HepG2 (cell line): ENCODE data around the gene MFSD11. TPM values are rescaled to one million over a fixed set of nuclear protein-coding genes. Genes with fewer than 3 reads are reported as not detected.

Source experiments
- DBP ChIP-seq: sonication (generic); formaldehyde crosslinking; IDR thresholded peaks from 2 replicates; pipeline ENCODE4 v1.4.0; 2020; ENCODE audit warnings: missing genetic modification reagents; ENCODE audit errors: not compliant biosample characterization
- ERF ChIP-seq: IDR thresholded peaks from 2 replicates; pipeline ENCODE4 v1.6.1; 2018; ENCODE audit warnings: missing biosample characterization, missing genetic modification reagents
- GPN1 ChIP-seq: sonication (generic); formaldehyde crosslinking; IDR thresholded peaks from 2 replicates; pipeline ENCODE4 v1.5.1; 2020; ENCODE audit warnings: missing genetic modification reagents, borderline replicate concordance
- NR2F6 ChIP-seq, 2 experiments: IDR thresholded peaks; 2 replicates each; pipeline ENCODE4 v1.6.1; 2016; ENCODE audit warnings: antibody characterized with exemption in 1 of 2, mild to moderate bottlenecking in 1 of 2
- PAX8 ChIP-seq: sonication (generic); formaldehyde crosslinking; IDR thresholded peaks from 2 replicates; pipeline ENCODE4 v1.8.0; 2022; ENCODE audit warnings: mild to moderate bottlenecking, missing genetic modification reagents, borderline replicate concordance
- RNF219 ChIP-seq: sonication (generic); formaldehyde crosslinking; IDR thresholded peaks from 2 replicates; pipeline ENCODE4 v1.5.0; 2020; ENCODE audit warnings: mild to moderate bottlenecking, missing genetic modification reagents
- ZBTB34 ChIP-seq: sonication (generic); formaldehyde crosslinking; IDR thresholded peaks from 2 replicates; pipeline ENCODE4 v1.8.0; 2022; ENCODE audit warnings: mild to moderate bottlenecking, missing genetic modification reagents
- ZBTB40 ChIP-seq, 2 experiments: fragments of 450-650 bp in 1 of 2; sonication (generic) in 1 of 2; formaldehyde crosslinking in 1 of 2; IDR thresholded peaks; 2 replicates each; pipeline versions ENCODE4 v1.6.1 to v1.8.0; 2016 to 2022; ENCODE audit warnings: antibody characterized with exemption in 1 of 2, mild to moderate bottlenecking in 1 of 2, missing genetic modification reagents in 1 of 2
- ZBTB7B ChIP-seq: sonication (generic); formaldehyde crosslinking; IDR thresholded peaks from 2 replicates; pipeline ENCODE4 v1.4.0; 2020; ENCODE audit warnings: missing genetic modification reagents
- ZBTB8A ChIP-seq: sonication (generic); formaldehyde crosslinking; IDR thresholded peaks from 2 replicates; pipeline ENCODE4 v1.4.0; 2020; ENCODE audit warnings: mild to moderate bottlenecking, low read depth, missing genetic modification reagents, borderline replicate concordance
- ZNF616 ChIP-seq: sonication (generic); formaldehyde crosslinking; IDR thresholded peaks from 2 replicates; pipeline ENCODE4 v1.5.0; 2020; ENCODE audit warnings: low read depth, mild to moderate bottlenecking, missing genetic modification reagents
- ZNF883 ChIP-seq: sonication (generic); formaldehyde crosslinking; IDR thresholded peaks from 2 replicates; pipeline ENCODE4 v1.5.1; 2020; ENCODE audit warnings: mild to moderate bottlenecking, missing genetic modification reagents; ENCODE audit errors: not compliant biosample characterization
- ZNF891 ChIP-seq: sonication (generic); formaldehyde crosslinking; IDR thresholded peaks from 2 replicates; pipeline ENCODE4 v1.5.0; 2020; ENCODE audit warnings: mild to moderate bottlenecking, missing genetic modification reagents
- polyA plus RNA-seq, 8 experiments: library from polyadenylated mRNA; depleted of rRNA in 3 of 8; stranded (reverse) in 7 of 8; unstranded in 1 of 8; fragments of >200 nt; fragmentation: Illumina TruSeq in 4 of 8; extraction: Trizol in 4 of 8; gene quantifications; 2 replicates each; pipeline versions ENCODE4 v1.2.1 to v1.2.3, GENCODE V29; 2011 to 2016; ENCODE audit warnings: low read depth in 4 of 8, missing spikeins in 1 of 8, mixed read lengths in 1 of 8; ENCODE audit not compliant: insufficient read depth in 1 of 8
- total RNA-seq, 5 experiments: library from RNA; depleted of rRNA; stranded (reverse); fragments of >200 nt; fragmentation: Illumina TruSeq; extraction: Trizol; gene quantifications; 2 replicates each; pipeline ENCODE4 v1.2.3, GENCODE V29; 2016; ENCODE audit warnings: low read depth in 1 of 5

Gene MFSD11
- total and polyA plus RNA-seq, 2 of the 13 experiments (the other 11 are each of a cell fraction or from before 2014, with no cell fraction given) = 26.1 to 36.3 TPM

- TF ChIP-seq RNF219 (0 out of 2 replicates have a peak, but pooled peaks have one; percentile 6), ERF (no peak), PAX8 (CRISPR knock-in tag) (no peak), DBP (CRISPR knock-in tag) (no peak), GPN1 (CRISPR knock-in tag) (no peak; the same call in 1 of the 2 replicates), ZBTB8A (CRISPR knock-in tag) (no peak), ZNF616 (CRISPR knock-in tag) (no peak; the same call in 1 of the 2 replicates), ZNF891 (CRISPR knock-in tag) (no peak), ZBTB34 (no peak), ZBTB40 (IDR thresholded peaks at IDR 0.05) (no peak), ZBTB40 (CRISPR knock-in tag; IDR thresholded peaks at IDR 0.05) (no peak), ZNF883 (CRISPR knock-in tag) (no peak), ZBTB7B (CRISPR knock-in tag) (no peak), NR2F6 (IDR thresholded peaks at IDR 0.05) (no peak), NR2F6 (CRISPR knock-in tag; IDR thresholded peaks at IDR 0.05) (no peak; the same call in 1 of the 2 replicates)
Observed at GRCh38 chr17:76736349-76737081, 1.4 kb upstream of the MFSD11 start (continued).
